Head of caudate nucleus (tissue), 42 donors: ENCODE results near the gene RNF166.

ENCODE experiments used
- DNase-seq, 42 donors: peaks; one replicate each; pipeline versions ENCODE4 v3.0.0 to v3.0.0-alpha.2; 2020 to 2021; ENCODE audit warnings: mixed read lengths in 7 of 42
- intact Hi-C: fragments of 100-400 bp; cut with DNase I; formaldehyde crosslinking; loops from one replicate; pipeline ENCODE4 v1.15.0; 2022

RNF166 gene

GRCh38 chr16:88740727-88741055 is 34.5 kb upstream of the RNF166 start:
- intact Hi-C loops, result no loop called here
- DNase-seq, result no peak

- no peak for DNase-seq
- intact Hi-C loops, result loop anchor here (5.0 kb wide), 1 partner anchor 62 kb away; the partner anchor contains the start of gene CDT1
Observed at GRCh38 chr16:88739977-88740726, 33.9 kb upstream of the RNF166 start.

- intact Hi-C loops, result loop anchor here (5.0 kb wide), 1 partner anchor 63 kb away; the partner anchor contains the start of gene CDT1
- DNase-seq, result no peak
Observed at GRCh38 chr16:88739139-88739976, 33.1 kb upstream of the RNF166 start.

DNA sequence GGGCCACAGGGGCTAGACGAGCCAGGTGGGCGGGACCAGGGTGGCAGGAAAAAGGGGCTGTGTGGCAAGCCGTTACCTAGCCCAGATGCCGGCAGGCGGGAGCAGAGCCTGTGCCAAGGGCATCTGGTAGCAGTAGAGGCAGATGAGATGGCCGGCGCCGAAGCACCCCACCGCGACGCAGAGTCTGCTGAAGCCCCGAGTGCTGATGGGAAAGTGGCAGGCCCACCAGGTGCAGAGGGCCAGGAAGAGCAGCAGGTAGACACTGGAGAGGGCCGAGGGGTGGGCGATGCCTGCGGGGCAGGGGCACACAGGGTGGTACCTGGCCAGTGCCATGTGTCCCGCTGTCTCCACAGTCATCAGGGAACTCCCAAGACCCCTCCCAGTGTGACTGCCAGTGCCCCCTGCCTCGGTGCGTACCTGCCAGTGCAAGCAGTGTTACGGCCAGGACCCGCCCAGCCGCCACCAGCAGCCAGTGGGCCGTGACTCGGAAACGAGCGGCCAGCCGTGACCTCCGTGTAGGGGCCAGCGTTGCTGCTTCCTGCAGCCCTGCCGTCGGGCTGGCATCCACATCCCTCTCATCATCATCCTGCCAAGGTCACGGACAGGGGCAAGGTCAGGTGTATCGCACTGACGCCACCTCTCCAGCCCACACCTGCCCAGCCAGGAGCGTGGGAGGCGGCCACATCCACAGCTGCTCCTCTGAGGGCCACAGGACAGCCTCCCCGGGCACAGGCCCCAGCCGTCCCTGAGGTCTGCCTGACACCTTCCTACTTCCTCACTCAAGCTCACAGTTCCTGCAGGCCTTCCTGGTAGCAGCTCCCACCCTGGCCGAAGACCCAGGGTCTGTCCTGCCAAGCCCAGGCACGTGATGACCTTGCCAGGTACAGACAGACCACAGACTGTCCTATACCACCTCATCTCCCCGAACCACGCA is 32.2 kb upstream of the RNF166 start:
- intact Hi-C loops, result loop anchor here (5.0 kb wide), 1 partner anchor 64 kb away; the partner anchor contains the start of gene CDT1

DNA sequence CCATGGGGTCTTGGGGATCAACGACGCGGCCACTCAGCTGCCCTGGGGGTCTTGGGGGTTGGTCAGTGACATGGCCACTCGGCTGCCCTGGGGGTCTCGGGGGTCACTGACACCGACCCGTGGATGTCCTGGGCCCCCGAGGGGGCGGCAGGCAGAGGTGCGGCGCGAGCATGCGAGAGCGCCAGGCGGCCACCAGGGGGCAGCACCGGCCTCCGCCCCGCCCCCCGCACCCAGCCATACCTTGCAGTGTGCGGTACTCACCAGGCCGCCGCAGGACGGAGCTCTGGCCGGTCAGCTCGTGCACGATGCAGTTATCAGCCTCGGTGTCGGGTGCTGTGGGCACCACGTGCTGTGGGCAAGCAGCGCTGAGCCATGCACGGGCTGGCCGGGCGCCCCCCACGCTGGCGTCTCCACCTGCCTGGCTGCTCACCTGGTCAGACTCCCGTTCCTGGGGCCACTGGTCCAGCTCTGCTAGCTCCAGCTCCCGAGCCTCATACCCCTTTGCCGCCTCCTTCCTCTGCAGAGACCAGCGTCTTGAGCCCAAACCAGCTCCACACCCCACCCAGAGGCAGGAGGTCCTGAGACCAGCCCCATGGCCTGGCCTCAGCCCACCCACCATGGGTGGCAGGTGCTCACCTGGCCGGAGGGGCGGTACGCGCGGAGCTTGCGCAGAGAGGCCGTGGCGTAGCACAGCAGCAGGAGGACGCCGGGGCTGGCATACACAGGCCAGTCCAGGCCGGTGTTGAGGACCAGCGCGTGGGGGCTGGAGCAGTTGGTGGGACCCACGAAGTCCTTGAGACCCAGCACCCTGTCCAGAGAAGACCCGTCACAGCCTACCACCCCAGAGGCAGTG is 31.3 kb upstream of the RNF166 start:
- intact Hi-C loops, result loop anchor here (2.0 to 5.0 kb wide), 2 partner anchors 47 to 65 kb away; partner anchors contain the start of genes CDT1 and PIEZO1
- DNase-seq, result peak in 41 of 42 donors; percentile 19 to 87 (median 65)

More for the DNA sequence above, 32.2 kb upstream of the RNF166 start:
- no peak for DNase-seq

DNA sequence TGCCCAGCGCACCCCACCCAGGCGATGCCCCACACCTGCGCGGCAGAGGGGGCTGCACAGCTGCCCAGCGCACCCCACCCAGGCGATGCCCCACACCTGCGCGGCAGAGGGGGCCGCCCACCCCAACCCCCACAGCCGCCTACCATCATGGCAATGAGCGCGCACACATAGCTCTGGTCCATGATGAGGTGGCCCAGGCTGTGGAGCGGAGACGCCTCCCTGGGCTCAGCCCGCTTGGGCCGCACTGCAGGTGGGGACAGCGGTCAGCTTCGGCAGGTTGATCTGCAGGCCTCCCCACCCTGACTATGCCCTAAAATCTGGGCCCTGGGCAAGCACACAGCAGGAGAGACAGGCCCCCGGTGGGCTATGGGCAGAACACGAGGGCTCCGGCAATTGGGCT is 30.3 kb upstream of the RNF166 start:
- intact Hi-C loops, result loop anchor here (2.0 to 5.0 kb wide), 2 partner anchors 48 to 66 kb away; partner anchors contain the start of genes CDT1 and PIEZO1
- no peak for DNase-seq

- DNase-seq, result no peak
- intact Hi-C loops, result loop anchor here (2.0 to 5.0 kb wide), 2 partner anchors 49 to 66 kb away; partner anchors contain the start of genes CDT1 and PIEZO1
Observed at GRCh38 chr16:88736088-88736487, 29.9 kb upstream of the RNF166 start.

GRCh38 chr16:88735616-88736015 is 29.4 kb upstream of the RNF166 start:
- DNase-seq, result no peak
- intact Hi-C loops, result loop anchor here (2.0 to 5.0 kb wide), 2 partner anchors 49 to 67 kb away; partner anchors contain the start of genes CDT1 and PIEZO1

DNA sequence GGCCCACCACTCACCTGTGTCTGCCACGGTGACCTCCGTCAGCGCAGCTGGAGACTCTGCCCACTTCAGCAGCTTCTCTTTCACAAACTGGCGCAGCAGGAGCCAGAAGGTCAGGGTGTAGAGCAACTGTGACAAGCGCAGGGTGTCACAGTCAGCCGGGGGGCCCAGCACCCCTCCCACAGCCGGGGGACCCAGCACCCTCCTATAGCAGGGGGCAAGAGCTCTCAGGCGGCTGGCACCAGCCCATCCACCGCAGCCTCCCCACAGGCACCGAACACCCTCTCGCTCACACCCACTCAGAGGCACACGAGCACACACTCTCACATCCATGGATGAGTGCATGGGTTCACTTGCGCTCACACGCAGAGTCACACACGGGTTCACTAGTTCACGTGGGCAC is 28.9 kb upstream of the RNF166 start:
- peak in 8 of 42 donors; percentile 12 to 52 (median 36) for DNase-seq
- intact Hi-C loops, result loop anchor here (5.0 kb wide), 1 partner anchor 67 kb away; the partner anchor contains the start of gene CDT1

DNA sequence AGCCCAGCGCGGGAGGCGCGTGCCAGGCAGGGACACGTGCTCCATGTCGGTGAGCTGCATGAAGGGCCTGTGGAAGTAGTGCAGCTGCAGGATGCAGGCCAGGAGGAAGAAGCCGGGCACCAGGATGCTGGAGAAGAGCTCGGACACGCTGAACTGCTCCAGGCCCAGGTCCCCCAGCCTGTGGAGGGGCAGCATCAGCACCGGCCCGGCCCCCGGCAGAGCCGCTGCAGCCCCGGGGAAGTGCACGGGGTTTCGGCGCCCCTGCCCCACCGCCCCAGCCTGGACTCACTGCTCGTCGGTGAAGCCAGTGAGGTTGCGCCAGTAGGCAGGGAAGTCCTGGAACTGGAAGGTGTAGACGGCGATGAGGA is 28.1 kb upstream of the RNF166 start:
- DNase-seq, result no peak
- intact Hi-C loops, result no loop called here

- intact Hi-C loops, result no loop called here
- no peak for DNase-seq
Observed at GRCh38 chr16:88733630-88734360, 27.6 kb upstream of the RNF166 start.

- no peak for DNase-seq
- intact Hi-C loops, result no loop called here
Observed at GRCh38 chr16:88732961-88733294, 26.7 kb upstream of the RNF166 start.

GRCh38 chr16:88732172-88732960 is 26.2 kb upstream of the RNF166 start:
- intact Hi-C loops, result no loop called here
- no peak for DNase-seq

- DNase-seq, result no peak
- intact Hi-C loops, result no loop called here
Observed at GRCh38 chr16:88731699-88732098, 25.5 kb upstream of the RNF166 start.

DNA sequence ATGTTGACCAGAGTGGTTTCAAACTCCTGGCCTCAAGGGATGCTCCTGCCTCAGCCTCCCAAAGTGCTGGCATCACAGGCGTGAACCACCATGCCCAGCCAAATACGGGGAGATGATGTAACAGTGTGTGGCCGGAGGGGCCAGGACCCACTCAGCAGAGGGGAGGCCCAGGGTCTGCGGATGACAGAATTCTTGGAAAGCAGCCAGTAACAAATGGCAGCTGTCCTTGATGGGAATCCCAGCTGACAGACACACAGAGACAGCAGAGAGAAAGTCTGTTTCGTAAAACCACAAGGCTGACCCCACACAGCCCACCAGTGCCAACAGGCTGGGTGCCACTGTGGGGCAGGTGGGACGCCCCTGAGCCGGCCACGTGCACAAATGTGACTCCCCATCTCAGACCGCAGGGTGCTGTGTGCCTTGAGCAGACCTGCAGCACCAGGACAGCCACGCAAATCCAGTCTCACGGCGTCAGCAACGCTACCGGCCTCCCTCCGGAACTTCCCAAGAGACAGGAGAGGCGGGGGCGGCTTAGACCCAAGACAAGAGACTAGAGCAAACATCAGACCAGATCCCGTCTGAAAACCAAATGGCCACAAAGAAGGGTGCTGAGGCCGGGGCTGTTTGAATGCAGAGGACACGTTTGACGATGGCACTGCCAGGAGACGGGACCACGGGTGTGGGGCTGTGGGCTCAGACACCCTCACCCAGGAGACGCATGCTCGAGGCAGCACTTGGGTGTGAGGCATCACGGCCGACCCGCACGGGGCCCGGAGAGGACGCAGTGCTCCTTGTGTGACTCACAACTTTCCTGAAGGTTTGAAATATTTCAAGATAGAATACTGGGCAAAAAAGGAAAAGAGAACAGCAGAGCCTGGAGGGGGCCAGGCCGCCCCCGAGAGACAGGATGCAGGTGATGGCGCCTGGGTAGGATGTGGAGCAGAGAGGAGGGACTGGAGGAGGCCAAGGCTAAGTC is 24.7 kb upstream of the RNF166 start:
- no peak for DNase-seq
- intact Hi-C loops, result no loop called here
